Measurements from ENCODE around the gene ZMAT2.
"Not testable (repeated sequence)": the region's sequence is repeated elsewhere in the genome, so short reads cannot be mapped to it uniquely, and the experiment has no call there.

ZMAT2 gene, protein sequence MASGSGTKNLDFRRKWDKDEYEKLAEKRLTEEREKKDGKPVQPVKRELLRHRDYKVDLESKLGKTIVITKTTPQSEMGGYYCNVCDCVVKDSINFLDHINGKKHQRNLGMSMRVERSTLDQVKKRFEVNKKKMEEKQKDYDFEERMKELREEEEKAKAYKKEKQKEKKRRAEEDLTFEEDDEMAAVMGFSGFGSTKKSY

DNA sequence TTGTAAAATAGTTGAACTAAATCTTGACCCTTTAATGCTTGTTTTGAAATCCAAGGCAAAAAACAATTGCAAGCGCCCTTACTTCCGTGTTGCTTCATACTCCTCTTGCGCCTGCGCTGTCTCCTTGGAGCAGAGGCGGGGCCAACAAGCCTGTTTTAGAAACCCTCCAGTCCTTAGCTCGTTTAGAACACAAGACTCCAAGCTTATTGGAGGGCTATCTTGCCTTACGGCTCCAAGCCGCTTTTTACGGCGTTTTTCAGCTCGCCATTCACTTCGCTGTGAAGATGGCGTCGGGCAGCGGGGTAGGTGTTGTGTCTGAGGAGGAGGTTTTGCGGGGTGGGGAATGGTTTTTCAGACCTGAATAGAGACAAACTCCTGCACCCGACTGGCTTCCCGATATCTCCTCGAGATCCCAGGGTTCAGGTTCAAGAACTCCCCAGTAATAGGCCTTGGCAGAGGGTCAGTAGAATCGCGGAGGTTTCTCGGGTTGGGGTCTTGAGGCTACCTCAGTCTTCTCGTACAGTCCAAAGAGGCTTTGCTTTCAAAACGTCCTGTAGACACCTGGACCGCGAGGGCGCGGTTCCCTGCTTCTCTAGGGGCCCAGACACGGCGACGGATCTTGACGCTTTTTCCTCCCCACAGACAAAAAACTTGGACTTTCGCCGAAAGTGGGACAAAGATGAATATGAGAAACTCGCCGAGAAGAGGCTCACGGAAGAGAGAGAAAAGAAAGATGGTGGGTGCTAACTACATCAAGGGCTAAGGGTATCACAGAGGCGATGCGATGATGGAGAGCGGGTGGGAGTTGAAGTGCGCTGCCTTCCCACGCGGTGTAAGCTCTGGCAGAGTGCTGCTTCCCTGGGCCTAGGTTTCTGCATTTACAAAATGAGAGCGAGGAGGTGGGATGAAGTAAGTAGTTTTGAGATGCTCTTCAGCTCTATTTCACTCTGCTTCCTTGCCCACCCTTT lies at the start of gene ZMAT2:
Gene ZMAT2 (plus strand): TSS at position 271 of the 968 bp plus-strand sequence. CDS start 14 bp downstream, at position 285.
- DNase-seq (ENCODE audit: low read depth), result peak; percentile 83

- no peak for DNase-seq (ENCODE audit: low read depth)
Measured at GRCh38 chr5:140658870-140659269, 41.4 kb upstream of the ZMAT2 start.

GRCh38 chr5:140660371-140660770 lies 39.9 kb upstream of the ZMAT2 start:
- DNase-seq (ENCODE audit: low read depth), result not testable (repeated sequence)

DNA sequence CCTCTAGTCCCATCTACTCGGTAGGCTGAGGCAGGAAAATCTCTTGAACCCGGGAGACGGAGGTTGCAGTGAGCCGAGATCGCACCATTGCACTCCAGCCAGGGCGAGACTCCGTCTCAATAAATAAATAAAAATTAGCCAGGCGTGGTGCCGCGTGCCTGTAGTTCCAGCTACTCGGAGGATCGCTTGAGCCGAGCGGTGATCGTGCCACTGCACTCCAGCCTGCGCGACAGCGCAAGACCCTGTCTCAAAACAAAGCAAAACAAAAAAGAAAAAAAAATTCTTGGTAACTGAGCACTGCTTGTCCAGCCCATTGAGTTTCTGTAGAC lies 36.3 kb upstream of the ZMAT2 start:
- no peak for DNase-seq (ENCODE audit: low read depth)

GRCh38 chr5:140664359-140665119 lies 35.7 kb upstream of the ZMAT2 start, which contains the start of gene WDR55:
Gene WDR55 (plus strand): TSS chr5:140664904. CDS start chr5:140664913, 9 bp downstream.
- DNase-seq (ENCODE audit: low read depth), result peak; percentile 95

DNA sequence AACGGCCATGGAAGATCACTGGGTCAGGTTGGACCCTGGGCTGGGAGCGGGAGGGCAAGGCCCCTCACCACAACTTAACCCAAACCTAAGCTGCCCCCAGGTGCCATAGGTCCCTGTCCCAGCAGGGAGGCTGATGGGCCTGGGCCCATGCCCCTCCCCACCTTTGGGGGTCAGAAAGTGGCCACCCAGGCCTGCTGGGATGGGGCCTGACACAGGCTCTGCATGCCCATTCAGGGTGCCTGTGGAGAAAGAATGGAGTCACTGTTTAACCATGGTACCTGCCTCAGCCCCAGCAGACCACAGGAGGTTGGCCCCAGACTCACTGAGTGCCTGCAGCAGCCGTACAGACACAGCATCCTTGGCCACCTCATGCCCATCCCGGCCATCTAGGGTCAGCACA lies 29.2 kb upstream of the ZMAT2 start:
- not testable (repeated sequence) for DNase-seq (ENCODE audit: low read depth)

DNA sequence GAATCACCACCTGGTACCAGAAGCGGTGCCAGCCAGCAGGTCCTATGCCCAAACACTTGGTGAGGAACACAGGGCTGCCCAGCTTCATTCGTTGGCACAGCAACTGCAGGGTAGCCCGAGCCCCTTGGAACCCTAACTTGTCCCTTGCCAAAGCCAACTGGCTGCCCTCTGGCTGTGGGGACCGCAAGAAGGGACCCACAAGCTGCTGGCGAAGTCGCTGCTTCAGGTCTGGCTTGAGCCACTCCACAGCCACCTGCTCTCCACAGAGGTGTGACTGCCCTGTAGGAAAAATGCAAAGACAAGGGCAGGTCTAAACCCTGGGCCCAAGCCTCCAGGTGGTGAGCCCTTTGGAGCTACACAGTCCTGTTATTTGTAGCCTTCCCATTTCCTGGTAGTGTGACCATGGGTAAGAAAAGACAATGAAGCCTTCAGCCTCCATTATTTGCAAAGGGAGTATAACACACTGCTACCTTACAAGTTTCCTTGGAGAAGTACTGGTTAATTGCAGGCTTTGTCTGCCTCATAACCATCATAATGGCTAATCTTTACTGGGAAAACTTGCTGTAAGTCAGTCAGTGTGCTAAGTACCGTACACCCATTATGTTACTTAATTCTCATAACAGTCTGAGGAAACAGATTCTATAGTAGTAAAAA lies 28.6 kb upstream of the ZMAT2 start:
- DNase-seq (ENCODE audit: low read depth), result no peak

DNA sequence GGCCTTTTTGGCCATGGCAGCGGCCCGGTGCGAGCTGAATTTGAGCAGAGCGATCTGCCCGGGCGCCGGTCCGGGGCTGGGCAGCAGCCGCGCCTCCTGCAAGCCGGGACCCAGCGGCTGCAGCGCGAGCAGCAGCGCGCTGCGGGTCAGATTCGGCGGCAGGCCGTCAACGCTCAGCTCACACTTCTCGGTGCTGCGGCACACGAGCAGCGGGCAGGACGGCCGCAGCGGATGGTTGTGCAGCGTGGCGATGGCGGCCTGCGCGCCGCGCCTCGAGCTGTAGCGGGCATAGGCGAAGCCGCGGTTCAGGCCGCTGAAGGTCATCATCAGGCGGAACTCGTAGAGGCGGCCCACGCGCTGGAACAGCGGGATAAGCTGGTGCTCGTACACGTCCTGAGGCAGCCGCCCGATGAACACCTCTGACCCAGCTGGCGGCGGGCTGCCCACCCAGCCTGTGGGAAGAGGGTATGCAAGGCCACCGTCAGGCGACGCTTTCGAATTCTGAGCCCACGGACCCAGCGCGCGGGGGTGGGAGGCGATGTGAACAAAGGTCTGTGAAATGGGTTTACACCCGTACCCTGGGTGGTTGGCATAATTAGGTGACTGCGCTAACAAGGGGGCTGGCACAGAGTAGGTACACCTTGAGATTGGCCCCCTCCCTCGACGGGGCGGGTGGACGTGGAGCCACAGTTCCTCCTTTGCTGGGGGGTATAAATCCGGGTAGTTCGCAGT lies 27.6 kb upstream of the ZMAT2 start:
- no peak for DNase-seq (ENCODE audit: low read depth)

- DNase-seq (ENCODE audit: low read depth), result no peak
Measured at GRCh38 chr5:140673187-140673976, 26.9 kb upstream of the ZMAT2 start, which contains the start of gene DND1. Gene DND1 (minus strand): TSS chr5:140673576. CDS start chr5:140673542, 34 bp downstream.

DNA sequence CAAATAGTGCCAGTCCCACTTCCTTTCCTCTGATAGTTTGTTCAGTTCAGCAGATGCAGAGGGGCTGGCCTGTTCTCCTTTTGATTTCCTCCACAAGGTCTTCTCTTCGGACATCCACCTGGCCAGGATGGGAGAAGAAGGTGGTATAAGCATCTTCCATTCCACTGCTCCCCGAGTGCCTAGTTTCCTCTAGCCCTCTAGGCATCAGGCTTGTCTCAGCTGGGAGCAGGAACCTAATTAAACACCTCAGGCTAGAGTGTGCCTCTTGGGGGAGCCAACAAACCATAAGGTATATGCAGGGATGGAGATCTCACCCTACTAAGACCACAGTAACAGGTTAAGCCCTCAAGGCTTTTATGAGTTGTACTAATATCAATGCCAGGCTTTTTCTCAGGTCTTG lies 26.0 kb upstream of the ZMAT2 start:
- no peak for DNase-seq (ENCODE audit: low read depth)

GRCh38 chr5:140674629-140675028 lies 25.6 kb upstream of the ZMAT2 start:
- no peak for DNase-seq (ENCODE audit: low read depth)

GRCh38 chr5:140677947-140678346 lies 22.3 kb upstream of the ZMAT2 start:
- no peak for DNase-seq (ENCODE audit: low read depth)

- no peak for DNase-seq (ENCODE audit: low read depth)
Measured at GRCh38 chr5:140678993-140679392, 21.3 kb upstream of the ZMAT2 start.

- DNase-seq (ENCODE audit: low read depth), result no peak
Measured at GRCh38 chr5:140690376-140690932, 9.8 kb upstream of the ZMAT2 start.

GRCh38 chr5:140690941-140691924 lies 9.0 kb upstream of the ZMAT2 start, which contains the start of the genes HARS1 and HARS2:
Gene HARS1 (minus strand): TSS chr5:140691370. CDS start chr5:140691304, 66 bp downstream.
Gene HARS2 (plus strand): TSS chr5:140691455. CDS start chr5:140691649, 194 bp downstream.
- DNase-seq (ENCODE audit: low read depth), result peak; percentile 82

DNA sequence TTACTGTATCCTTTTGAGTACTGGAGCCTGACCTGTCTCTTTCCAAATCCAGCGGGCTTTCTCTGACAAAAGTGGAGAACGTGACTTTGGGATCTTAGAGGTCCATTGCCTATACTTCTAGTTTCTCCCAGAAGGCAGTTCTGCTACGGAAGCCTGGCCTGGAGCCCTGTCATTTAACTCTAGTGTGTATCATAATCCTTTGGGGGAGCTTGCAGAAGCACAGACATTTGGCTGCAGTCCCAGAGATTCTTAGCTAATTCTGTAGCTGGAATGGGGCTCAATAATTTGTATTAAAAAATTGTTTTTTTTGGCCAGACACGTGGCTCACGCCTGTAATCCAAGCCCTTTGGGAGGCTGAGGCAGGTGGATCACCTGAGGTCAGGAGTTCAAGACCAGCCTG lies 6.0 kb upstream of the ZMAT2 start:
- no peak for DNase-seq (ENCODE audit: low read depth)

- no peak for DNase-seq (ENCODE audit: low read depth)
Measured at GRCh38 chr5:140696891-140697492, 3.3 kb upstream of the ZMAT2 start.

DNA sequence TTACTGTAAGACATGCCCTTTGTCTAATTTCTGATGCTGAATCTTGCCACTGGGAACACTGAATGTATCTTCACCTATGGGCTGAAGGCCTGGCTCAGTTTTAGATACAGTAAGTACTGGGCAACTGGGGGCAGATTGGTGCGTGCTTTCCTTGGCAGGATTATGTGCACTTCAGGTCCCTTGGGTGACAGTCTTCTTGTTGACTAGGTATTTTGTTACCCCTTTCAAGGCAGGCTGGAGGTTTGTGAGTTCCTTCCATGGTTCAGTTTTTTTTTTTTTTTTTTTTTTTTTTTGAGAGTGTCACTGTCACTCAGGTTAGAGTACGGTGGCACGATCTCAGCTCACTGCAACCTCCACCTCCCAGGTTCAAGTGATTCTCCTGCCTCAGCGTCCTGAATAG lies 7.6 kb downstream of the ZMAT2 start:
- no peak for DNase-seq (ENCODE audit: low read depth)
